Measurements from ENCODE around the gene THRA.

Gene THRA

GRCh38 chr17:40092581-40092980 is 29.8 kb downstream of the THRA start:
- no peak for DNase-seq (ENCODE audit: low read depth)
- no peak overlapping the region for H3K4me3 ChIP-seq (ENCODE audit: low read depth, low read length)
- TF ChIP-seq CTCF (IDR thresholded peaks at IDR 0.05; ENCODE audit: control insufficient read depth, extremely low read depth, insufficient read depth): no peak

DNA sequence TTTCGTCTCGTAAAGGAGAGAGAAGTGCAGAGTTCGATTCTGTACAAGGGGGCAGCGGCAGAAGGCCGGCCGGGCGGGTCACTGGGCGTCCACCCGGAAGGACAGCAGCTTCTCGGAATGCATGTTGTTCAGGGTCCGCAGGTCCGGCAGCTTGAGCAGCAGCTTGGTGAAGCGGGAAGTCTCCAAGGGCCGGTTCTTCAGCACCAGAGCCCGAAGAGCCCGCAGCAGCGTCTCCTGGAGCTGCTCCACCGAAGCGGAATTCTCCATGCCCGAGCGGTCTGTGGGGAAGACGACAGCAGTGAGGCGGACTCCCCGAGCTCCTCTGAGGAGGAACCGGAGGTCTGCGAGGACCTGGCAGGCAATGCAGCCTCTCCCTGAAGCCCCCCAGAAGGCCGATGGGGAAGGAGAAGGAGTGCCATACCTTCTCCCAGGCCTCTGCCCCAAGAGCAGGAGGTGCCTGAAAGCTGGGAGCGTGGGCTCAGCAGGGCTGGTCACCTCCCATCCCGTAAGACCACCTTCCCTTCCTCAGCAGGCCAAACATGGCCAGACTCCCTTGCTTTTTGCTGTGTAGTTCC is 30.3 kb downstream of the THRA start:
- no peak overlapping the region for H3K4me3 ChIP-seq (ENCODE audit: low read depth, low read length)
- no peak for TF ChIP-seq CTCF (IDR thresholded peaks at IDR 0.05; ENCODE audit: control insufficient read depth, extremely low read depth, insufficient read depth)
- DNase-seq (ENCODE audit: low read depth): no peak

DNA sequence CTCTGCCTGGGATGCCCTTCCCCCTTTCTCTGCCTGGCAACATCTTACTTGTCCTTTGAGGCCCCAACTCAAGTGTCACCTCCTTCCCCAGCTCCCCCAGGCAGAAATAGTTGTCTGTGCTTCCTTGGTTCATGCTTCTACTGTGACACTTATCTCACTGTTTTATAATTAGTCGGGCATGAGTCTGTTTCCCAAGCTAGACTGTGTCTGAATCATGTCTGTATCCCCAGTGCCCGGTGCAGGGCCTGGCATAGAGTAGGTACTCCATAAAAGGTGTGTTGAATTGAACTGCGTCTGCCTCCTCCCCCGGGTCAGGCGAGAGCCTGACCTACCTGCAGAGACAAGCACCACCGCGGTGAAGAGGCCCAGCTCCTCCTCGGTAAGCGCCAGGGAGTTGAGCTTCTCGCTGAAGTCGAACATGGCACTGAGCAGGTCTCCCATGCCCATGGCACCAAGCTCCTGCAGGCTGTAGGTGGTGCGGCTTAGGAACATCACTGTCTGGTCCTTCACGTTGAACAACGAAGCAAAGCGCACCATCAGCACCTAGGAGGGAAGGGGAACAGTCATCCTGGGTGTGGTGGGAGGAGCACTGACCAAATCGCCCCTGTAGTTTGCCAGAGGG is 30.9 kb downstream of the THRA start:
- H3K4me3 ChIP-seq (ENCODE audit: low read depth, low read length): no peak overlapping the region
- TF ChIP-seq CTCF (IDR thresholded peaks at IDR 0.05; ENCODE audit: control insufficient read depth, extremely low read depth, insufficient read depth): no peak
- no peak for DNase-seq (ENCODE audit: low read depth)

GRCh38 chr17:40094874-40095273 is 32.1 kb downstream of the THRA start:
- DNase-seq (ENCODE audit: low read depth): no peak
- TF ChIP-seq CTCF (IDR thresholded peaks at IDR 0.05; ENCODE audit: control insufficient read depth, extremely low read depth, insufficient read depth): no peak
- no peak overlapping the region for H3K4me3 ChIP-seq (ENCODE audit: low read depth, low read length)

GRCh38 chr17:40095351-40095943 is 32.7 kb downstream of the THRA start:
- TF ChIP-seq CTCF (IDR thresholded peaks at IDR 0.05; ENCODE audit: control insufficient read depth, extremely low read depth, insufficient read depth): no peak
- no peak overlapping the region for H3K4me3 ChIP-seq (ENCODE audit: low read depth, low read length)

GRCh38 chr17:40095944-40096791 is 33.4 kb downstream of the THRA start:
- no peak for TF ChIP-seq CTCF (IDR thresholded peaks at IDR 0.05; ENCODE audit: control insufficient read depth, extremely low read depth, insufficient read depth)
- H3K4me3 ChIP-seq (ENCODE audit: low read depth, low read length): no peak overlapping the region
- DNase-seq (ENCODE audit: low read depth): no peak

More at GRCh38 chr17:40095351-40095943, 32.7 kb downstream of the THRA start:
- no peak for DNase-seq (ENCODE audit: low read depth)

Measured in LNCaP clone FGC (cell line).